Fibroblast of skin of abdomen (primary cell): ENCODE measurements around the gene DPAGT1.
A peak's percentile ranks its signal among the peaks of the same experiment; 100 is the strongest.
"Not testable (repeated sequence)": the region's sequence is repeated elsewhere in the genome, so short reads cannot be mapped to it uniquely, and the experiment has no call there.

Experiments
- DNase-seq: peaks from one replicate; pipeline ENCODE4 v3.0.0-alpha.2; 2013

The DPAGT1 gene

GRCh38 chr11:119115484-119116234, 14.0 kb upstream of the DPAGT1 start:
- no peak for DNase-seq

DNA sequence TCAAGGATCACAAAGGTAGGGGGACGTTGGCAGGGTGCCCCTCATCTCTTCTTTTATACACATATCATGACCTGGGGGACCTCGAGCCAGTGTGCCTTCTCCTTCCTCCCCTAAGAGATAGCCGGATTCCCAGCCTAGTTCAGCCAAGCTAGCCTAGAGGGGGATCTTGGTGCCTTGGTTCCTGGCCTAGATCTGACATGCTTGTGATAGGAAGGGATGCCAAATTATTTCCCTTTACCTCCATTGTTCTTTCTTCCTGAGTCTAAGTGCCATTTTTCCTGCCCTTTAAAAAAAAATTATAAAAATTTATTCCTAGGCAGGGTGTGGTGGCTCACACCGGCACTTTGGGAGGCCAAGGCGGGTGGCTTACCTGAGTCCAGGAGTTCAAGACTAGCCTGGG, 12.7 kb upstream of the DPAGT1 start:
- no peak for DNase-seq

DNA sequence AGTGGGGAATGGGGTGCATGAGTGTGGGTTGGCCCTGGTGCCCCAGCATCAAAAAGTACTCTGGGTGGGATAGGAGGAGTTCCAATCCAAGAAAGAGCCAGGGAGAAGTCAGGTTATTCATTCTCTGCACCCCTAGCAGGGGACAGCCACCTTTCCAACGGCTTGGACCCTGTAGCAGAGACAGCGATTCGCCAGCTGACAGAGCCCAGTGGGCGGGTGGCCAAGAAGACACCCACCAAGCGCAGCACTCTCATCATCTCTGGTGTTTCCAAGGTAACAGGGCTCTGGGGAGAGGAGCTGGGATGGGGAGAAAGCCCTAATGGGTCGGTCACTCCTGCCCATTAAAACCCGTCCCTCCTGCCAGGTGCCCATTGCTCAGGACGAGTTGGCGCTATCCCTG, 12.1 kb upstream of the DPAGT1 start:
- no peak for DNase-seq

- DNase-seq: no peak
Observed at GRCh38 chr11:119112314-119113020, 10.8 kb upstream of the DPAGT1 start.

DNA sequence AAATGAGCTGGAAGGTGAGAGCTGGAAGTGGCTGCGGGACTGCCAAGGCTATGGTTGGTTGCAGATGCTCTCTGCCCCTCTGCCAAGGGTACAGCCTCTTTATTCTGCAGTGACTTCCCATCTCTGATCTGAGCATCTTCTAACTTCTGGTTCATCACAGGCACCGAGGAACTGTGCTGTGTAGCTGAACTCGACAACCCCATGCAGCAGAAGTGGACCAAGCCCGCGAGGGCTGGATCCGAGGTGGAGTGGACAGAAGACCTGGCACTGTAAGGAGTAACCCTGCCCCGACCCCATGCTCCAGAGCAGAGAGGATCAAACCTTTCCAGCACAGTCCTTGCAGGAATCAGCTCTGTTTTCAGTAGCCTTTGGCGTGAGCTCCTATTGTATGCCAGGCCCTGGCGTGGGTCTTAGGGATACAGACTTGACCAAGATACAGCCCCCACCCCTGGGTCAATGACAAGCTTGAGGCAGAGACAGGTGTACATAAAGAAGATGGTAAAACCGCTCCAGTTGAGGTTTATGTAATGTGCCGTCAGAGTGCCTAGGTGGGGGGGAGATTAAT, 9.8 kb upstream of the DPAGT1 start:
- no peak for DNase-seq

DNA sequence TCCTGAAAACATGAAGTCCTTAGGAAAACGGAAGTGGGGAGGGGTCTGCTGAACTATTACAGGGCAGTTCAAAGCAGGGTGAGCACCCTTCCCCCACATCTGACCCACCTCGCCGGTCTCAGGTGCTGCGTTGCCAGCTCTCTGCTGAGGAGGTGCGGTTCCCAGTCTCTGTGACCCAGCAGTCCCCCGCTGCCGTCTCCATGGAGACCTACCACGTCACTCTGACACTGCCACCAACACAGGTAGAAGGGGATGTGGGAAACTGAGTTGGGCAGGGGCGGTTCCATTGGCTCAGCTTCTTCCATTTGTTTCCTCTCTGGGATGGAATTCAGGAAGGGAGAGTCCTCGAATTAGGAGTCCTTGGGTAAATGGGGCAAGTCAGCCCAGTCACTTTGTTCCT, 8.8 kb upstream of the DPAGT1 start:
- no peak for DNase-seq

DNA sequence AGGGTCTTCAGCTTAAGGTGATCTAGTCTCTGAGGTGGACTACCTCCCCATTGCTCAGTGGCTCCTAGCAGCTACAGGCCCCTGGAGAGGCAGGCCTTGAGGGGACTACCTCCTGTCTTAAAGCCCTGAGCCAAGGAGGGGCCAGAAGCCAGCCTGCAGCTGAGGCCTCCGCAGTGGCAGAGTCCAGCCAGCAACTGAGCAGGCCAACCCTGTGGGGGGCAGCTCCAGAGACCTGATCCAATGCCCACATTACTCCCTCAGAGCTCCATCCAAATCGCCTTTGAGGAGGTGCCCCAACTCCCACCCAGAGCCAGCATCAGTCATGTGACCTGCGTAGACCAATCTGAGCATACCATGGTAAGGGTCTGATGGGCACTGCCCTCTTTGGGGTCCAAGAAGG, 8.2 kb upstream of the DPAGT1 start:
- no peak for DNase-seq

DNA sequence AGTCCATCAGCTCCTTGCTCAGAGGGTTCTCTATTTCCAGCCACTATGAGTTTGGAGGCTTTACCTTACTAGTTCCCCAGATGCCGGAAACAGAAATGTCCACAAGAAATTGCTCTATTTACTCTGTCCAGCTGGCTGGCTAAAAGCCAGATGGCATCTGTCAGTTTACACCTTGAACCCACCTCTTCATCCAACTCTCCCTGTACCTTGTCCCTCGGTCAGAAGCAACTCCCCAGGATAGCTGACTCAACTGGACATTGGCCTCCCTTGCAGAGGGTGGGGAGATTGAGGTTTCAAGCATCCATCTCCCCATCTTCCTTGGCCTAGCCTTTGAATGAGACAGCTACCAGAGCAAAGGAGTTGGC, 7.2 kb upstream of the DPAGT1 start:
- DNase-seq: no peak

DNA sequence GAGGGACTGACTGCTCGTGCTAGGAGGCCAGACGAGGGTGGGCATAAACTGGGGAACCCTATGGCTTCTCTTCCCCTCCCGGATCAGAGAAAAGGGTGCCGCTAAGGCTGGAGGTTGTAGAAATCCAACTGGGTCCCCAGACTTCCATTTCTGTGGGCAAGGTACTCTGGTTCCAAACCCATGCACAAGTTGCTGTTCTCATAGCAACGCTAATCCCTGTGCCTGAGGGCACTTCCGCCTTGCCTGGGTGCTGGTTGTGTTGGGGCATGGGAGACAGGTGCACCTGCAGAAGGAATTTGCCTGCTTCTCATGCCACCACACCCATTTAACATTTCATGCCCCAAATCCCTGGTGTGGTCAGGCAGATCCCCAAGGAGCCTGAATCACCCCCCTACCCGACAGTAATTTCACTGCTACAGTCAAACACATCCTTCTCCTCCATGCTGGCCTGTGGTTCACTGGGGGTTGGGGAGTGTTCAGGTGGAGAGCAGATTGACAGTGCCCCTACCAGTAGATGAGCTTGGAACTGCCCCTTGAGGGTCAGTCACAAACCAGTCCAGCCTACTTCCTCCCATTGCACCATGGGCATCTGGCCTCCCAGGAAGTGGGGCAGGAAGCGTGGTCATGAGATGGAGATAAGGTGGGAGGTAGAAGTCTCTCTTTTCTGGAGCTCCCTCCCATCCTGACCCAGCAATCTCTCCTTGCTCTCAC, 6.6 kb upstream of the DPAGT1 start:
- no peak for DNase-seq

GRCh38 chr11:119107538-119108145, 6.0 kb upstream of the DPAGT1 start:
- no peak for DNase-seq

DNA sequence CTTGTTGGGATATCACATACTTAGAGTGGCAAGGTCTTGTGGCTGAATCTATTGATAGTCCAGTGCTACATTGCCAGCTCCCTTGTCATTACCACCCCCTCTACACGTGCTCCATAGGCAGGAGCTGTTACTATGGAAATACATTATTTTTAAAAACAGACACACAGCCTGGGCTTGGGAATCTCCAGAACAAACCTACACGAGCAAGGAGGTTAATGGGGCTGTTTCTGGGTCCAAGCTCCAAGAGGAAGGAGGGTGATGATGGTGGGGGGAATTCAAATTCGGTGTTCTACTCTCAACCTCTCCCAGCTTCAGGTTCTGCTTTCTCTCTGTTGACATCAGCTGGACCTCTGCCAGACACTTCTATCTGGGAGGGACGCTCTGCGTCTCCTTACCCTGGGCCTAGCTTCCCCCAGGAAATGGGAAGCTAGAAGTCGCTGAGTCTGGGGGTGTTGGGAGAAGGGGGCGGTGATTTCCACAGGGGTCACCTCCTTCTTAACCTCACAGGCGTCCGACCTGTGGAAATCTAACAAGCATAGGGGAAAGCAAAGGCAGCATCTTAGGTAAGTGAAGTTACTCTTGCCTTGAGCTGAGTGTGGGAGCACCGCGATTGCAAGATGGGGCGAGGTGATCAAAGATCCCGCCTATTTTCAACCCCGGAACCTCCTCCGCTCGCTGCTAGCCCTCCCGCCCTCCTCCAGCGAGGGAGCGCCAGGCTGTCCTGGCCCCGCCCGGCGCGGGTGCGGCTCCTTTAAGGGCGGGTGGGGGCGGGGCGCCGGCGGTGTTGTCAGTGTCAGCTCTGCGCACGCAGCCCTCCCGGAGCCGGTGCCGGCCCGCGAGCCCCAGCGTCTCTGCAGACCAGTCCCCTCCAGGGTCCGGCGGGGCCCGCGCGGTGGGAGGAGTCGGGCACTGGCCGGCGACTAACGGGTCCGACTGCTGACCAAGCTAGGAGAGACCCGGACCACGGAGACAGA, 5.2 kb upstream of the DPAGT1 start, which contains the start of gene C2CD2L:
TSS of gene C2CD2L (plus strand) at position 781 of the 974 bp plus-strand sequence. CDS start 398 bp downstream, outside the sequence.
- DNase-seq: peak; percentile 93

DNA sequence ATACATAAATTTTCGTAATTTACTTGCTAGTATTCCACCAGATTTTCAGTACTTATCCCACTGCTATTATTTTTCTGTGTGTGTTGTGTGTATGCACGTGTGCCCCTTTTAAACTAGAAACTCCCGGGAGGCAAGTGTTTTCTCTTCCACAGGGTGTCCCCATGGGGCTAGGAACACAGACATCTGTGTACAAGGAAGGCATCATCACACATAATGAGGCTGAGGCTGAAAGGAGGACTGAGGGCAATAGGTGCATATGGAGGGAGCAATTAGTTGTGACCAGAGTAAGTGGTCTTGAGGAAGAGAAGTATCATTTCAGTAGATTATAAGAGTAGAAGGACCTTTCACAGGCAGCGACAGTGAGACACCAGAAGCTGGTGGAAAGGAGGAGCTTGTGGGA, 2.1 kb upstream of the DPAGT1 start:
- no peak for DNase-seq

DNA sequence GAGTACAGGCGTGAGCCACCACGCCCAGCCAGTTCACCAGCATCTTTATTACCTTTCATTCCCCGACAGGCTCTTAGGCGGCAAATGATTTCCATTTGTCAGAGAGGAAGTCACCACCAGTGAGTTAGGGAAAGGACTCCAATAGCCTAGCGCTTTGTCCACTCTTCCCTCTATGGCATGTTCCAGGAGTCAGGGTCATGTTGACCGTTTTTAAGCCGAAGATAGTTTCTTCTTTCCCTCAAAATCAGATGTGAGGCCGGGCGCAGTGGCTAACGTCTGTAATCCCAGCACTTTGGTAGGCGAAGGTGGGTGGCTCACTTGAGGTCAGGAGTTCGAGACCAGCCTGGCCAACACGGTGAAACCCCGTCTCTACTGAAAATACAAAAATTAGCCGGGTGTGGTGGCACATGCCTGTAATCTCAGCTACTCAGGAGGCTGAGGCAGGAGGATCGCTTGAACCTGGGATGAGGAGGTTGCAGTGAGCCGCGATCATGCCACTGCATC, 1.6 kb upstream of the DPAGT1 start:
- DNase-seq: not testable (repeated sequence)

GRCh38 chr11:119100994-119101758, 477 bp downstream of the DPAGT1 start:
- DNase-seq: no peak

GRCh38 chr11:119100246-119100970, 1.2 kb downstream of the DPAGT1 start:
- DNase-seq: peak; percentile 31

DNA sequence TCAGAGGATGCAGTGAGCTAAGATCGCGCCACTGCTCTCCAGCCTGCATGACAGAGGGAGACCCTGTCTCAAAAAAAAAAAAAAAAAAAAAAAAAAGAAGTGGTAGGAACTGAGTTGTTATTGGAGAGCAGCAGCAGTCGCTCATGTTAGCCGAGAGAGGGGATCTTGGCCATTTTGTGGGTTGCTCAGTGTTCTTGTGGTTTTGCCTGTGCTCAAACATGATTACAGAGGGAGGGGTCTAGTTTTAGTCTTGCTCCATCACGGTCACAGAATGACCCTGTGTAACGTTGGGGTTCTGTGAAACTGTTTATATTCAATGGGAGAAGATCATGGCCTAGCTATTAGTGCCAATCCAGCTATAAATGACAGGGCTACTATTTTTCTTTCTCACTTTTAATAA, 1.9 kb downstream of the DPAGT1 start:
- no peak for DNase-seq

- peak; percentile 100 for DNase-seq
Observed at GRCh38 chr11:119095066-119095880, 6.4 kb downstream of the DPAGT1 start.

DNA sequence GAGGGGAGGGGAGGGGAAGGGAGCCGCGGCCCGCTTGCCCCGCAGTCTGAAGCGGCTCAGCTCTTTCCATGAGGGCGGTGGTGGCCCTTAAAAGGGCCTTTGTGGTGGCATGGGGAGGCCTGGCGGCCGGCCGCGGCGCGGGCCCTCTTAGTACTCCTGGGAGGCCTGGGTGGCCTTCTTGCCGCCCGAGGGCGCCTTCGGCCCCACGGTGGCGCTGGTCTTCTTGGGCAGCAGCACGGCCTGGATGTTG, 6.9 kb downstream of the DPAGT1 start:
- DNase-seq: peak; percentile 82
